Activated CD8-positive, alpha-beta memory T cell treated with anti-CD3 and anti-CD28 coated beads for 1 hour (primary cell): ENCODE data around the gene KLF8.
"Not testable (repeated sequence)": the region's sequence is repeated elsewhere in the genome, so short reads cannot be mapped to it uniquely, and the experiment has no call there.

ENCODE experiments used
- DNase-seq, 2 donors: peaks; one replicate each; pipeline ENCODE4 v3.0.0-alpha.2; 2020; ENCODE audit warnings: low read depth in 1 of 2; ENCODE audit errors: extremely low read depth in 1 of 2

The KLF8 gene

DNA sequence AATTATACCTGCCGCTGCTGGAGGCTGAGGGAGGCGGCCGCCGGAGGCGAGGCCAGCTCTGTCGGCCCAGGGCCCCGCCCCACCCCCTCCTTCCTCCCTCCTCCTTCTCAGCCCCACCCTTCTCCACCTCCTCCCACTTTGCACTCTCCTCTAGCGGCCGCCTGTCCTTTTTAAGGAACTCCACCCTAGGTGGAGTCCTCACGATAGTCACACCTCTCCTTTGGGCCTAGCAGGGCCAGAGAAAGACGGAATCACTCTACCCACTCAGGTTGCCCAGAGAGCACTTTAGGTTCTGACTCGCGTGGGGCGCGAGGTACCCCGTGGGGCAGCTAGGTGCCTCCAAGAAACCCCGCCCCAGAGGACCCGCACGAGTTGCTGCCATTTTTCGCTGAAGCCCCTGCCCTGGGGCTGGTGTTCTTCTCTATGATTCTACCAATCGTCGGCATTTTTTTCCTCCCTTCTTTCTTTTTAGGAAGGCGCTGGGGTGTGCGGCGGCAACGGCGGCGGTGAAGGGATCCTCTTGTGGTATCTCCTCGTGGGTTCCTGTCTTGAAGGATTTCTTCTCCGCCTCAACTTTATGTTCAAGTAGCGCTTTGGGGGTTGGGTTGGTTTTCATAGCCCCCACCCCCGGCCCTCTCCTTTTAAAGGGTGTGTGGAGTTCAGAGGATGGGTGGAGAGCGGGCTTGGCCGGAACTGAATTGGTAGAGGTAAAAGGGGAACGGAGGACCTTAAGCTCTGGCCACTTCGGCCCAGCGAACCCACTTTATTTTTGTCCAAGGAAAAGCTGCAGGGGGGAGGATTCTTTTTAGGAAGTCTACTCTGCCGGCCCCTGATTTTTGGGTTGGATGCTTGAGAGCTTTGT is at the start of gene KLF8:
Gene KLF8 (plus strand): TSS at position 136 of the 862 bp plus-strand sequence. CDS start 979 bp downstream, outside the sequence.
- peak in 1 of 2 donors; percentile 7 for DNase-seq

DNA sequence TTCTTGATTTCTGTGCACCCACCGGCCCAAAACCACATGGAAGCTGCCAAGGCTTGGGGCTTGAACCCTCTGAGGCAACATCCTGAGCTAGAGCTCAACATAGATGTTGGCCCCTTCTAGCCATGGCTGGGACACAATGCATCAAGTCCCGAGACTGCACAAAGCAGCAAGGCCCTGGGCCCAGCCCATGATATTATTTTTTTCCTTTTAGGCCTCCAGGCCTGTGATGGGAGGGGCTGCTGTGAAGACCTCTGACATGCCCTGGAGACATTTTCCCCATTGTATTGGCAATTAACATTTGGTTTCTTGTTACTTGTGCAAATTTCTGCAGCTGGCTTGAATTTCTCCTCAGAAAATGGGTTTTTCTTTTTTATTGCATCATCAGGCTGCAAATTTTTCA is 25.2 kb upstream of the KLF8 start:
- DNase-seq = not testable (repeated sequence)

GRCh38 chrX:56211701-56212100 is 20.5 kb upstream of the KLF8 start:
- DNase-seq = no peak

DNA sequence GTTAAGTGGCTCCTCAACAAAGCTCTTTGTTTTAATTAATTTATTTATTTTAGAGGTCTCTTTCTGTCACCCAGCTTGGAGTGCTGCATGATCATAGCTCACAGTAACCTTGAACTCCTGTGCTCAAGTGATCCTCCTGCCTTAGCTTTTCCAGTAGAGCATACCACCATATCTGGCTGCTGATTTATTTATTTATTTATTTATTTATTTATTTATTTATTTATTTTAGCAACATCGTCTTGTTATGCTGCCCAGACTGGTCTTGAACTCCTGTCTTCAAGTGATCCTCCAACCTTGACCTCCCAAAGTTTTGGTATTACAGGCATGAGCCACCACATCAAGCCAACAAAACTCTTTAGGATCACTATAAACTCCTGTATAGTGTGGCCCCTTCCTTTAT is 15.8 kb upstream of the KLF8 start:
- DNase-seq = no peak

GRCh38 chrX:56219700-56220099 is 12.5 kb upstream of the KLF8 start:
- DNase-seq = no peak

DNA sequence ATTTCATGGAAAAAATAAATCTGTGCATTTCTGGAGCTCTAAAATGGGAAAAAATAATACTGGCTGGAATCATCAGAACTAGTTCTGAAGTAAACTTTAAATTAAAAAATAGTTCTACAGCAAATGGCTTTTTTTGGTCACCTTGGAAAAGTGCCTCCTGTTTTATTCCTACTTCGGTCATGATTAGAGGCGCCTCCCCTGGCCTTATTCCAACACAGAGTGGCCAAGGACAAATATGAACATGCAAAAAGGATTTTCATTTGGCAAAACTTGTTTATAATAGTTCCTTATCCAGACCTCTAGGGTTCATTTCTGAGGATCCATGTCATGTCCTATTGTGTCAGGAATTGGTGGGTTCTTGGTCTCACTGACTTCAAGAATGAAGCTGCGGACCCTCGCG is 11.1 kb upstream of the KLF8 start:
- DNase-seq = no peak

DNA sequence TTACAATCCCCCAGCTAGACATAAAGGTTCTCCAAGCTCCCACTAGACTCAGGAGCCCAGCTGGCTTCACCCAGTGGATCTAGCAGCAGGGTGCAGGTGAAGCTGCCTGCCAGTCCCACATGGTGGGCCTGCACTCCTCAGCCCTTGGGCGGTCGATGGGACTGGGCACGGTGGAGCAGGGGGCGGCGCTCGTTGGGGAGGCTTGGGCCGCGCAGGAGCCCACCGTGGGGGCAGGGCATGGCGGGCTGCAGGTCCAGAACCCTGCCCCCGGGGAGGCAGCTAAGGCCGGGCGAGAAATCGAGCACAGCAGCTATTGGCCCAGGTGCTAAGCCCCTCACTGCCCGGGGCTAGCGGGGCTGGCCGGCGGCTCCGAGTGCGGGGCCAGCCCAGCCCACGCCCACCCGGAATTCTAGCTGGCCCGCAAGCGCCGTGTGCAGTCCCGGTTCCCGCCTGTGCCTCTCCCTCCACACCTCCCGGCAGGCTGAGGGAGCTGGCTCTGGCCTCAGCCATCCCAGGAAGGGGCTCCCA is 9.6 kb upstream of the KLF8 start:
- DNase-seq = no peak

- no peak for DNase-seq
These were observed 5.2 kb upstream of the KLF8 start for GRCh38 chrX:56226980-56227379.

GRCh38 chrX:56228914-56229313 is 3.2 kb upstream of the KLF8 start:
- DNase-seq = no peak

- no peak for DNase-seq
These were observed 542 bp upstream of the KLF8 start for GRCh38 chrX:56231537-56232090.

DNA sequence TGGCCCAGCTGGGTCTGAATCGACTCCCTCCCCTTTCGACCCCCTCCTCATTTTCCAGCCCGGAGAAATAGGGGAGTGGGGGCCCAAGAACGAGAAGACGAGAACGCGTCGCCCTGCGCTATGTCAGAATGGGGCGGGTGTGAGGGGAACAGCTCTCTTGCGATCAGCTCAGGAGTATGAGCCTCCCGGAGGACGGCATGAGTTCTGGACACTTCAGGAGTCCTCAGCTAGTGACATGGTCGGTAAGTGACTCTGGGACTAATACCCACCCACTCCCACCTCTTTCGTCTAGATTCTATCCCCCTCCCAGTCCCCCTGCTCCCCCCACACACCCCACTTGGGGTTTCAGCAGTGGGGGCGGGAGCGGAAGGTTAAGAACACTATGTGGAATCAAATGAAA is 944 bp downstream of the KLF8 start:
- no peak for DNase-seq

DNA sequence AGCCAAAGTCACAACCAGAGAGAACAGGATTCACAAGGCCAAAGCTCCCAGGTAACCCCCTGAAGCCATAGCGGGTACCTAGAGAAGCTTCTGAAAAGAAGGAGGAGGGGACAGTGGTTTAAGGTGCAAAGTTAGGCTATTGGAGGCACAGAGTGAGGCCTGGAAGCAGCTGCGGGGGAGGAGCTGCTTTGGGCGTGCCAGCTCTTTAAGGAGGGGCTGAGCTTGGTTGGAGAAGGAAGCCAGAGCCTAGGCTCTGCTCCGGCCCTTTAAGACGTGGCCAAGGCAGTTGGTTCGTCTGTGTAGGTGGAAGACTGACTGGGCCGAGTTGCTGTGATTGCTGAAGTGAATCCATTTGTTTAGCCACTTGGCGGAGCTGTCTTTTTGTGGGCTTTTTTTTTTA is 1.5 kb downstream of the KLF8 start:
- no peak for DNase-seq

- DNase-seq = peak in 1 of 2 donors; percentile 22
These were observed 16.3 kb downstream of the KLF8 start for GRCh38 chrX:56248492-56248891.

- no peak for DNase-seq
These were observed 21.9 kb downstream of the KLF8 start for GRCh38 chrX:56253832-56254703.

GRCh38 chrX:56268888-56269287 is 36.7 kb downstream of the KLF8 start:
- DNase-seq = no peak

- DNase-seq = no peak
These were observed 46.5 kb downstream of the KLF8 start for GRCh38 chrX:56278692-56279091.

DNA sequence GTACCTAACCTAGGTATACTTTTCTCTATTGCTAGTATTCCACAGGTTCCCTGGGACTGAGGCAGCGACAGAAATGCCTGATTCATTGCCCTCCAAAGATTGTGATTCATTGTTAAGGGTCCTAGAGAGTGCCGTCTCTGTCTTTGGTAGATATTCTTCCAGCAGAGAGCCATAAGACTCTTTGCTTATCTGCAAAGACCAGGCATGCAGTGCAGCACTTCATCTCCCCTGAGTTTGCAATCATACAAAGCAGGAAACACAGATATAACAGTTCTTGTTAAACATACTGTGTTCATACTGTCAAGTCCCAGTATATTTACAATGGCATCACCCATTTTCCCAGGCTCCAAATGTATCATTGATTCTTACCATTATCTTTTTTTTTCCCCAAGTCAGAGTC is 47.7 kb downstream of the KLF8 start:
- no peak for DNase-seq

GRCh38 chrX:56281789-56282188 is 49.6 kb downstream of the KLF8 start:
- no peak for DNase-seq

GRCh38 chrX:56284269-56284668 is 52.1 kb downstream of the KLF8 start:
- no peak for DNase-seq

DNA sequence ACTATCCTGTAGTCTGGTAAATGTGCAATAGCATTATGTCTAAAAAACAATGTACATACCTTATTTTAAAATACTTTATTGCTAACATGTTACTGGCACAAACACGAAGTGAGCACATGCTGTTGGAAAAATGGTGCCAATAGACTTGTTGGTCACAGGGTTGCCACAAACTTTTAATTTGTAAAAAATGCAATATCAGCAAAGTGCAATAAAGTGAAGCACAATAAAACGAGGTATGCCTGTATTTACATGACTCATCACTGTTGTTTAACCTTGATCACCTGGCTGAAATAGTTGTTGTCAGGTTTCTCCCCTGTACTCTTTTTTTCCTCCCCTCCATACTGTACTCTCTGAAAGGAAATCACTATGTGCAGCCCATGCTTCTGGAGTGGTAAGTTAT is 56.5 kb downstream of the KLF8 start:
- no peak for DNase-seq

- no peak for DNase-seq
These were observed 57.3 kb downstream of the KLF8 start for GRCh38 chrX:56289449-56289848.
